Fibroblast of villous mesenchyme (primary cell): ENCODE data around the gene CASP7. TPM values are rescaled to one million over a fixed set of nuclear protein-coding genes. Genes with fewer than 3 reads are reported as not detected.

Source experiments
- DNase-seq: peaks from one replicate; pipeline ENCODE4 v3.0.0-alpha.2; 2010; ENCODE audit warnings: low read depth
- H3K4me3 ChIP-seq: 2 replicates; pipeline ENCODE4 v1.5.1; 2011; ENCODE audit warnings: low read depth, mild to moderate bottlenecking, low read length
- CTCF ChIP-seq: IDR thresholded peaks from 2 replicates; pipeline ENCODE4 v1.5.1; 2012; ENCODE audit warnings: low read depth, mild to moderate bottlenecking, low read length; ENCODE audit not compliant: insufficient read depth
- total RNA-seq: library from RNA; depleted of rRNA; stranded (reverse); fragments of >200 nt; gene quantifications from 2 replicates; pipeline ENCODE4 v1.2.3, GENCODE V29; 2012

CASP7 gene
- total RNA-seq, 1 donor = 35.4 TPM

GRCh38 chr10:113665352-113665751 is 14.4 kb upstream of the CASP7 start:
- H3K4me3 ChIP-seq = no peak overlapping the region
- no peak for TF ChIP-seq CTCF
- no peak for DNase-seq

GRCh38 chr10:113665806-113666354 is 13.8 kb upstream of the CASP7 start:
- no peak overlapping the region for H3K4me3 ChIP-seq
- peak; percentile 89 for DNase-seq
- TF ChIP-seq CTCF = no peak

GRCh38 chr10:113666682-113667252 is 12.9 kb upstream of the CASP7 start:
- H3K4me3 ChIP-seq = no peak overlapping the region
- DNase-seq = peak; percentile 39
- TF ChIP-seq CTCF = no peak

GRCh38 chr10:113680190-113681111 is 739 bp downstream of the CASP7 start:
- peak; percentile 63 for DNase-seq
- peak overlapping the region; percentile 99 for H3K4me3 ChIP-seq
- TF ChIP-seq CTCF = no peak

- no peak for TF ChIP-seq CTCF
- no peak overlapping the region for H3K4me3 ChIP-seq
- no peak for DNase-seq
These were observed 2.1 kb downstream of the CASP7 start for GRCh38 chr10:113681533-113682470.

GRCh38 chr10:113683300-113683699 is 3.6 kb downstream of the CASP7 start:
- no peak for DNase-seq
- TF ChIP-seq CTCF = no peak
- no peak overlapping the region for H3K4me3 ChIP-seq
